NCI-H748 (cell line): ENCODE measurements around the gene TAF11L13.

ENCODE experiments used
- DNase-seq: peaks from one replicate; lab custom pipeline; 2025; ENCODE audit not compliant: unreplicated experiment; lab: John Stamatoyannopoulos, UW

Gene TAF11L13

GRCh38 chr5:17678751-17679324 lies 47.0 kb downstream of the TAF11L13 start:
- no peak for DNase-seq

- no peak for DNase-seq
These were observed 47.8 kb downstream of the TAF11L13 start for GRCh38 chr5:17679597-17680203.

GRCh38 chr5:17680737-17681136 lies 48.8 kb downstream of the TAF11L13 start:
- no peak for DNase-seq
